IMR-90 (cell line): ENCODE data around the gene NIPAL1. TPM values are rescaled to one million over a fixed set of nuclear protein-coding genes. Genes with fewer than 3 reads are reported as not detected.

Experiments
- ATAC-seq: fragments of 200-7000 bp; cut with Tn5 transposase; 2 replicates; pipeline ENCODE4 v1.9.1; 2020; ENCODE audit warnings: low read depth, mild to moderate bottlenecking, moderate library complexity
- BruUV-seq: library from RNA; stranded (reverse); fragments of 400-500 nt; replicated peaks from 2 replicates; lab custom pipeline; 2021; lab: Mats Ljungman, UMichigan
- CTCF ChIA-PET: fragments of 300-600 bp; formaldehyde crosslinking; extraction: SDS; loops from one replicate; lab custom pipeline; 2021; ENCODE audit warnings: antibody characterized with exemption; lab: Yijun Ruan, JAX
- POLR2A ChIA-PET: fragments of 300-600 bp; sonication (Branson Sonifier 250); formaldehyde crosslinking; loops from one replicate; lab custom pipeline; 2022; ENCODE audit warnings: antibody characterized with exemption; ENCODE audit not compliant: unreplicated experiment; lab: Charles Lee
- DNase-seq: peaks from one replicate; pipeline ENCODE4 v3.0.0; 2013
- H2AFZ ChIP-seq: replicated peaks from 2 replicates; pipeline ENCODE3; 2013; ENCODE audit warnings: low read length, mild to moderate bottlenecking; ENCODE audit not compliant: poor library complexity
- H2AK5ac ChIP-seq: 2 replicates; pipeline ENCODE4 v1.6.1; 2013; ENCODE audit warnings: low read depth, low read length, inconsistent platforms
- H2AK9ac ChIP-seq: replicated peaks from 2 replicates; pipeline ENCODE3; 2013; ENCODE audit warnings: mild to moderate bottlenecking, low read depth, low read length, moderate library complexity; ENCODE audit not compliant: poor library complexity
- H2BK120ac ChIP-seq: 2 replicates; pipeline ENCODE4 v1.6.1; 2013; ENCODE audit warnings: low read depth, low read length, inconsistent platforms
- H2BK15ac ChIP-seq: 3 replicates; pipeline ENCODE4 v1.6.1; 2013; ENCODE audit warnings: low read depth, low read length, inconsistent platforms
- H2BK20ac ChIP-seq: 2 replicates; pipeline ENCODE4 v1.6.1; 2013; ENCODE audit warnings: low read depth, mild to moderate bottlenecking, inconsistent platforms, low read length, moderate library complexity
- H2BK5ac ChIP-seq: 2 replicates; pipeline ENCODE4 v1.6.1; 2013; ENCODE audit warnings: mild to moderate bottlenecking, low read depth, low read length, inconsistent platforms; ENCODE audit not compliant: poor library complexity, severe bottlenecking
- H3K14ac ChIP-seq: replicated peaks from 2 replicates; pipeline ENCODE4 v1.6.1; 2013; ENCODE audit warnings: low read depth, low read length, inconsistent platforms
- H3K18ac ChIP-seq: 2 replicates; pipeline ENCODE4 v1.6.1; 2013; ENCODE audit warnings: low read depth, low read length, control low read depth
- H3K23ac ChIP-seq: 2 replicates; pipeline ENCODE4 v1.6.1; 2013; ENCODE audit warnings: low read depth, low read length, inconsistent platforms
- H3K27ac ChIP-seq: 2 replicates; pipeline ENCODE4 v1.5.1; 2013; ENCODE audit warnings: mild to moderate bottlenecking, control low read depth, low read length; ENCODE audit not compliant: insufficient read depth
- H3K27me3 ChIP-seq: 2 replicates; pipeline ENCODE4 v1.6.1; 2013; ENCODE audit warnings: low read length; ENCODE audit not compliant: control insufficient read depth, insufficient read depth
- H3K36me3 ChIP-seq: 2 replicates; pipeline ENCODE4 v1.6.1; 2013; ENCODE audit warnings: low read length, mixed read lengths; ENCODE audit not compliant: control insufficient read depth, insufficient read depth
- H3K4ac ChIP-seq: 2 replicates; pipeline ENCODE4 v1.6.1; 2013; ENCODE audit warnings: low read depth, low read length, inconsistent platforms
- H3K4me1 ChIP-seq: 2 replicates; pipeline ENCODE4 v1.6.1; 2013; ENCODE audit warnings: low read length, mixed read lengths; ENCODE audit not compliant: control insufficient read depth, insufficient read depth
- H3K4me2 ChIP-seq: 2 replicates; pipeline ENCODE4 v1.6.1; 2013; ENCODE audit warnings: low read depth, mild to moderate bottlenecking, control low read depth, low read length, moderate library complexity
- H3K4me3 ChIP-seq: 2 replicates; pipeline ENCODE4 v1.5.1; 2013; ENCODE audit warnings: low read depth, mild to moderate bottlenecking, control low read depth, low read length, moderate library complexity; ENCODE audit not compliant: insufficient read depth
- H3K56ac ChIP-seq: 2 replicates; pipeline ENCODE4 v1.6.1; 2013; ENCODE audit warnings: low read length, inconsistent platforms; ENCODE audit not compliant: insufficient read depth; ENCODE audit errors: extremely low read depth
- H3K79me1 ChIP-seq, 2 experiments: 2 replicates each; pipeline ENCODE4 v1.6.1; 2013; ENCODE audit warnings: low read length in 2 of 2, inconsistent platforms in 1 of 2, low read depth in 1 of 2
- H3K9ac ChIP-seq: 2 replicates; pipeline ENCODE4 v1.6.1; 2013; ENCODE audit warnings: low read depth, low read length, control low read depth
- H3K9me1 ChIP-seq: 2 replicates; pipeline ENCODE4 v1.6.1; 2013; ENCODE audit warnings: low read length, inconsistent platforms; ENCODE audit not compliant: insufficient read depth
- H3K9me3 ChIP-seq: 2 replicates; pipeline ENCODE4 v1.6.1; 2013; ENCODE audit warnings: low read length; ENCODE audit not compliant: control insufficient read depth, insufficient read depth
- H4K20me1 ChIP-seq: 2 replicates; pipeline ENCODE4 v1.6.1; 2013; ENCODE audit warnings: low read length, inconsistent platforms; ENCODE audit not compliant: insufficient read depth
- H4K5ac ChIP-seq: 2 replicates; pipeline ENCODE4 v1.6.1; 2013; ENCODE audit warnings: mild to moderate bottlenecking, low read depth, low read length, control low read depth
- H4K8ac ChIP-seq, 2 experiments: 2 replicates each; pipeline ENCODE4 v1.6.1; 2013; ENCODE audit warnings: low read depth in 2 of 2, low read length in 2 of 2, control low read depth in 1 of 2, inconsistent platforms in 1 of 2
- H4K91ac ChIP-seq: 2 replicates; pipeline ENCODE4 v1.6.1; 2013; ENCODE audit warnings: low read depth, low read length, inconsistent platforms; ENCODE audit not compliant: insufficient read depth
- BHLHE40 ChIP-seq: fragments of 150-350 bp; IDR thresholded peaks from 2 replicates; pipeline ENCODE4 v1.6.1; 2016; ENCODE audit warnings: mild to moderate bottlenecking, low read depth, low read length
- CEBPB ChIP-seq: IDR thresholded peaks from 2 replicates; pipeline ENCODE4 v1.6.1; 2012; ENCODE audit warnings: low read depth, low read length, improper control_type of control experiment
- FOS ChIP-seq: fragments of 150-350 bp; IDR thresholded peaks from 2 replicates; pipeline ENCODE4 v1.6.1; 2016; ENCODE audit warnings: low read depth, low read length
- MAZ ChIP-seq: IDR thresholded peaks from 2 replicates; pipeline ENCODE4 v1.6.1; 2012; ENCODE audit warnings: low read depth, mild to moderate bottlenecking, low read length, improper control_type of control experiment, moderate library complexity, borderline replicate concordance
- MXI1 ChIP-seq: IDR thresholded peaks from 2 replicates; pipeline ENCODE4 v1.6.1; 2012; ENCODE audit warnings: low read depth, mild to moderate bottlenecking, low read length, moderate library complexity, borderline replicate concordance
- NFE2L2 ChIP-seq: fragments of 150-350 bp; IDR thresholded peaks from 2 replicates; pipeline ENCODE4 v1.6.1; 2016; ENCODE audit warnings: low read depth, mild to moderate bottlenecking, low read length
- WGBS, 2 experiments: methylation state at CpG; one replicate each; pipeline versions ENCODE4 v1.1.5 to v1.1.7; 2013; ENCODE audit warnings: missing lambda C conversion rate in 2 of 2; ENCODE audit not compliant: insufficient read length in 1 of 2; ENCODE audit errors: extremely low coverage in 2 of 2; 5-methylcytosine and 5-hydroxymethylcytosine counted together
- dilution Hi-C: fragments of 300-500 bp; cut with HindIII; formaldehyde crosslinking; loops from one replicate; pipeline ENCODE4 v1.14.3; 2018; ENCODE audit warnings: low sequenced_read_pairs; ENCODE audit not compliant: unreplicated experiment
- in situ Hi-C: fragments of 300-500 bp; cut with MboI; formaldehyde crosslinking; loops from 3 replicates; pipeline ENCODE4 v1.14.3; 2019; ENCODE audit warnings: low sequenced_read_pairs, inconsistent platforms, mixed read lengths
- intact Hi-C: fragments of 100-400 bp; cut with micrococcal nuclease; formaldehyde crosslinking; loops from 2 replicates; pipeline ENCODE4 v1.10.0; 2022
- polyA plus RNA-seq, 3 experiments: library from polyadenylated mRNA; depleted of rRNA; stranded (reverse); fragments of >200 nt; gene quantifications; 2 replicates each; pipeline ENCODE4 v1.2.3, GENCODE V29; 2012; ENCODE audit warnings: low replicate concordance in 1 of 3
- total RNA-seq: library from RNA; depleted of rRNA; stranded (reverse); fragments of >200 nt; gene quantifications from 2 replicates; pipeline ENCODE4 v1.2.3, GENCODE V29; 2012
- TF ChIP-seq, protein P1 (sequence below): conservative IDR thresholded peaks from 2 replicates; pipeline ENCODE4 v1.5.1; 2012; ENCODE audit warnings: mild to moderate bottlenecking, low read depth, low read length, improper control_type of control experiment

Gene NIPAL1
- total and polyA plus RNA-seq, 2 of the 4 experiments (the other 2 are of a cell fraction) = 0.89 to 1.1 TPM

DNA sequence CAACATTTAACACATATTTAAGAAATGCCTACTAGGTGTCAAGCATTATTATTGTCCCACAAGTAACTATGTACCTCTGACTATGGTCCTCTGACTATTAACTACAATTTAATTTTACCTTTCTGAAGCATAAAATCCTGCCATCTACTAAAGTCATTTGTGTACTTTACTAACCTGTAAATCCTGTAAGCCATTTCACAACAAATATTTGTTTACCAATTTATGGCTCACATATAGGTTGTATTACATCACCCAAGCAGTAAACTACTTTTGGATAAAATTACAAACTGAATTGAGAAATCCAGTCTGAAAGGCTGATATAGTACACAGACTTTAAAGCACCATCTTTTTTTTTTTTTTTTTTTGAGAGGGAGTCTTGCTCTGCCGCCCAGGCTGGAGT is 43.9 kb upstream of the NIPAL1 start:
- Histone ChIP-seq H2BK20ac (no peak overlapping the region), H2AFZ (no peak overlapping the region), H4K5ac (no peak overlapping the region), H2BK5ac (no peak overlapping the region), H3K9ac (no peak overlapping the region), H2AK9ac (no peak overlapping the region), H3K27ac (no peak overlapping the region), H3K4me1 (no peaks in the 10 kb centered on the region), H3K18ac (no peak overlapping the region), H3K4ac (no peak overlapping the region), H2AK5ac (no peak overlapping the region), H3K9me3 (no peaks in the 10 kb centered on the region), H3K4me2 (no peak overlapping the region), H3K79me1 (no peaks in the 10 kb centered on the region), H3K36me3 (no peaks in the 10 kb centered on the region), H2BK15ac (no peak overlapping the region), H3K14ac (no peak overlapping the region), H3K4me3 (no peak overlapping the region), H4K20me1 (no peaks in the 10 kb centered on the region), H4K91ac (no peak overlapping the region), H3K9me1 (no peaks in the 10 kb centered on the region), H3K27me3 (no peaks in the 10 kb centered on the region), H3K56ac (no peak overlapping the region), H4K8ac (no peak overlapping the region), H2BK120ac (no peak overlapping the region), H3K23ac (no peak overlapping the region)
- BruUV-seq = no TSS peak
- no CpG with 5 or more reads among the region's 1 CpG for WGBS, 2 experiments
- TF ChIP-seq NFE2L2 = no peak
- no peak for TF ChIP-seq MAZ
- TF ChIP-seq, protein P1, sequence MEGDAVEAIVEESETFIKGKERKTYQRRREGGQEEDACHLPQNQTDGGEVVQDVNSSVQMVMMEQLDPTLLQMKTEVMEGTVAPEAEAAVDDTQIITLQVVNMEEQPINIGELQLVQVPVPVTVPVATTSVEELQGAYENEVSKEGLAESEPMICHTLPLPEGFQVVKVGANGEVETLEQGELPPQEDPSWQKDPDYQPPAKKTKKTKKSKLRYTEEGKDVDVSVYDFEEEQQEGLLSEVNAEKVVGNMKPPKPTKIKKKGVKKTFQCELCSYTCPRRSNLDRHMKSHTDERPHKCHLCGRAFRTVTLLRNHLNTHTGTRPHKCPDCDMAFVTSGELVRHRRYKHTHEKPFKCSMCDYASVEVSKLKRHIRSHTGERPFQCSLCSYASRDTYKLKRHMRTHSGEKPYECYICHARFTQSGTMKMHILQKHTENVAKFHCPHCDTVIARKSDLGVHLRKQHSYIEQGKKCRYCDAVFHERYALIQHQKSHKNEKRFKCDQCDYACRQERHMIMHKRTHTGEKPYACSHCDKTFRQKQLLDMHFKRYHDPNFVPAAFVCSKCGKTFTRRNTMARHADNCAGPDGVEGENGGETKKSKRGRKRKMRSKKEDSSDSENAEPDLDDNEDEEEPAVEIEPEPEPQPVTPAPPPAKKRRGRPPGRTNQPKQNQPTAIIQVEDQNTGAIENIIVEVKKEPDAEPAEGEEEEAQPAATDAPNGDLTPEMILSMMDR = no peak
- TF ChIP-seq CEBPB = no peak
- no peak for TF ChIP-seq BHLHE40
- TF ChIP-seq MXI1 = no peak
- no peak for TF ChIP-seq FOS
- ChIA-PET POLR2A (no interaction called here), CTCF (no interaction called here)
- ATAC-seq (no peak), DNase-seq (no peak)
- in situ Hi-C loops = no loop called here
- dilution Hi-C loops = no loop called here
- intact Hi-C loops = no loop called here
